ENCODE measurements around the gene PCSK6. TPM values are rescaled to one million over a fixed set of nuclear protein-coding genes. Genes with fewer than 3 reads are reported as not detected.

The PCSK6 gene
- total and polyA plus RNA-seq, 2 of the 8 experiments (the other 6 are each of a cell fraction or from before 2014, with no cell fraction given): 1.9 to 4.0 TPM

DNA sequence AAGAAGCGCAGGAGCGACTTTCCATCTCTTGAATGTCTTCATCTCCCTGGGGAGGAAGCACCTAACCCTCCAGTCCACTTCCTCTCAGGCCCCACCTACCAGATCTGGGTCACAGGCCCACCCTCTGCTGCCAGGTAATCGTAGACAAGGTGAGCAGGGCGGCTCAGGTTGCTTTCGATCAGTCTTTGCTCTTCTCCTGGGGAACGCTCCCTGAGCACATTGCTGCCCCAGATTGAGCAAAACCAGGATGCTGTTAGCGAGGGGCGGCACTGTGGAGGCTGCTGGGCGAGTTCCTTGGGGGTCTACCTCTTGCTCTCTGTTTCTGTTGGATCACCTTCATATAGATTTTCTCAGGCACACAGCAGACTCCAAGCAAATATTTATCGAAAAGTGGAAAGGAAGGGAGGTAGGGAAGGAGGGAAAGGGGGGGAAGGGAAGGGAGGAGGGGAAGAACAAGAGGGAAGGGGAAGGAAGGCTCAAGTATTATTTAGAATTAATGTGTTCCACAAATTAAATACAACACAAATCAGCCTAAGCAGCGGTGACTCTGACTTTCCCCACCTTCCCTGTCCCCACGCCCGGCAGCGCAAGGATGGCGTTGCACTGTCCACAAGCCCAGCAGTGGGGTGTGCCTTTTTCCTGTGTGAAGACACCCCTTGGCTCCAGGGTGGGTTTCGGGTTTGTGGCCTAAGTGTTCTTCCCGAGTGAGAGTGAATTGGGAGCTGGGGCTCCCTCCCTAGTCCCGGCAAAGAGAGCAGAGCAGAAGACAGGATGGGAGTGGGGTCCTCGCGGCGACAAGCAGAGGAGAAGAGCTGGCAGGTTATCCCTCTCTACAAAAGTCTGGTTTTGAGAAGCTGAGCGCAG, 6.1 kb upstream of the PCSK6 start (continued):
- TF ChIP-seq, protein P1, sequence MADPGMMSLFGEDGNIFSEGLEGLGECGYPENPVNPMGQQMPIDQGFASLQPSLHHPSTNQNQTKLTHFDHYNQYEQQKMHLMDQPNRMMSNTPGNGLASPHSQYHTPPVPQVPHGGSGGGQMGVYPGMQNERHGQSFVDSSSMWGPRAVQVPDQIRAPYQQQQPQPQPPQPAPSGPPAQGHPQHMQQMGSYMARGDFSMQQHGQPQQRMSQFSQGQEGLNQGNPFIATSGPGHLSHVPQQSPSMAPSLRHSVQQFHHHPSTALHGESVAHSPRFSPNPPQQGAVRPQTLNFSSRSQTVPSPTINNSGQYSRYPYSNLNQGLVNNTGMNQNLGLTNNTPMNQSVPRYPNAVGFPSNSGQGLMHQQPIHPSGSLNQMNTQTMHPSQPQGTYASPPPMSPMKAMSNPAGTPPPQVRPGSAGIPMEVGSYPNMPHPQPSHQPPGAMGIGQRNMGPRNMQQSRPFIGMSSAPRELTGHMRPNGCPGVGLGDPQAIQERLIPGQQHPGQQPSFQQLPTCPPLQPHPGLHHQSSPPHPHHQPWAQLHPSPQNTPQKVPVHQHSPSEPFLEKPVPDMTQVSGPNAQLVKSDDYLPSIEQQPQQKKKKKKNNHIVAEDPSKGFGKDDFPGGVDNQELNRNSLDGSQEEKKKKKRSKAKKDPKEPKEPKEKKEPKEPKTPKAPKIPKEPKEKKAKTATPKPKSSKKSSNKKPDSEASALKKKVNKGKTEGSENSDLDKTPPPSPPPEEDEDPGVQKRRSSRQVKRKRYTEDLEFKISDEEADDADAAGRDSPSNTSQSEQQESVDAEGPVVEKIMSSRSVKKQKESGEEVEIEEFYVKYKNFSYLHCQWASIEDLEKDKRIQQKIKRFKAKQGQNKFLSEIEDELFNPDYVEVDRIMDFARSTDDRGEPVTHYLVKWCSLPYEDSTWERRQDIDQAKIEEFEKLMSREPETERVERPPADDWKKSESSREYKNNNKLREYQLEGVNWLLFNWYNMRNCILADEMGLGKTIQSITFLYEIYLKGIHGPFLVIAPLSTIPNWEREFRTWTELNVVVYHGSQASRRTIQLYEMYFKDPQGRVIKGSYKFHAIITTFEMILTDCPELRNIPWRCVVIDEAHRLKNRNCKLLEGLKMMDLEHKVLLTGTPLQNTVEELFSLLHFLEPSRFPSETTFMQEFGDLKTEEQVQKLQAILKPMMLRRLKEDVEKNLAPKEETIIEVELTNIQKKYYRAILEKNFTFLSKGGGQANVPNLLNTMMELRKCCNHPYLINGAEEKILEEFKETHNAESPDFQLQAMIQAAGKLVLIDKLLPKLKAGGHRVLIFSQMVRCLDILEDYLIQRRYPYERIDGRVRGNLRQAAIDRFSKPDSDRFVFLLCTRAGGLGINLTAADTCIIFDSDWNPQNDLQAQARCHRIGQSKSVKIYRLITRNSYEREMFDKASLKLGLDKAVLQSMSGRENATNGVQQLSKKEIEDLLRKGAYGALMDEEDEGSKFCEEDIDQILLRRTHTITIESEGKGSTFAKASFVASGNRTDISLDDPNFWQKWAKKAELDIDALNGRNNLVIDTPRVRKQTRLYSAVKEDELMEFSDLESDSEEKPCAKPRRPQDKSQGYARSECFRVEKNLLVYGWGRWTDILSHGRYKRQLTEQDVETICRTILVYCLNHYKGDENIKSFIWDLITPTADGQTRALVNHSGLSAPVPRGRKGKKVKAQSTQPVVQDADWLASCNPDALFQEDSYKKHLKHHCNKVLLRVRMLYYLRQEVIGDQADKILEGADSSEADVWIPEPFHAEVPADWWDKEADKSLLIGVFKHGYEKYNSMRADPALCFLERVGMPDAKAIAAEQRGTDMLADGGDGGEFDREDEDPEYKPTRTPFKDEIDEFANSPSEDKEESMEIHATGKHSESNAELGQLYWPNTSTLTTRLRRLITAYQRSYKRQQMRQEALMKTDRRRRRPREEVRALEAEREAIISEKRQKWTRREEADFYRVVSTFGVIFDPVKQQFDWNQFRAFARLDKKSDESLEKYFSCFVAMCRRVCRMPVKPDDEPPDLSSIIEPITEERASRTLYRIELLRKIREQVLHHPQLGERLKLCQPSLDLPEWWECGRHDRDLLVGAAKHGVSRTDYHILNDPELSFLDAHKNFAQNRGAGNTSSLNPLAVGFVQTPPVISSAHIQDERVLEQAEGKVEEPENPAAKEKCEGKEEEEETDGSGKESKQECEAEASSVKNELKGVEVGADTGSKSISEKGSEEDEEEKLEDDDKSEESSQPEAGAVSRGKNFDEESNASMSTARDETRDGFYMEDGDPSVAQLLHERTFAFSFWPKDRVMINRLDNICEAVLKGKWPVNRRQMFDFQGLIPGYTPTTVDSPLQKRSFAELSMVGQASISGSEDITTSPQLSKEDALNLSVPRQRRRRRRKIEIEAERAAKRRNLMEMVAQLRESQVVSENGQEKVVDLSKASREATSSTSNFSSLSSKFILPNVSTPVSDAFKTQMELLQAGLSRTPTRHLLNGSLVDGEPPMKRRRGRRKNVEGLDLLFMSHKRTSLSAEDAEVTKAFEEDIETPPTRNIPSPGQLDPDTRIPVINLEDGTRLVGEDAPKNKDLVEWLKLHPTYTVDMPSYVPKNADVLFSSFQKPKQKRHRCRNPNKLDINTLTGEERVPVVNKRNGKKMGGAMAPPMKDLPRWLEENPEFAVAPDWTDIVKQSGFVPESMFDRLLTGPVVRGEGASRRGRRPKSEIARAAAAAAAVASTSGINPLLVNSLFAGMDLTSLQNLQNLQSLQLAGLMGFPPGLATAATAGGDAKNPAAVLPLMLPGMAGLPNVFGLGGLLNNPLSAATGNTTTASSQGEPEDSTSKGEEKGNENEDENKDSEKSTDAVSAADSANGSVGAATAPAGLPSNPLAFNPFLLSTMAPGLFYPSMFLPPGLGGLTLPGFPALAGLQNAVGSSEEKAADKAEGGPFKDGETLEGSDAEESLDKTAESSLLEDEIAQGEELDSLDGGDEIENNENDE (IDR thresholded peaks at IDR 0.05; ENCODE audit: insufficient replicate concordance, low read length): no peak
- no peak for TF ChIP-seq TAF1 (IDR thresholded peaks at IDR 0.05; ENCODE audit: low read depth, low read length)
- no peak for TF ChIP-seq CHD1 (IDR thresholded peaks at IDR 0.05; ENCODE audit: low read depth, low read length)
- TF ChIP-seq, protein P2, sequence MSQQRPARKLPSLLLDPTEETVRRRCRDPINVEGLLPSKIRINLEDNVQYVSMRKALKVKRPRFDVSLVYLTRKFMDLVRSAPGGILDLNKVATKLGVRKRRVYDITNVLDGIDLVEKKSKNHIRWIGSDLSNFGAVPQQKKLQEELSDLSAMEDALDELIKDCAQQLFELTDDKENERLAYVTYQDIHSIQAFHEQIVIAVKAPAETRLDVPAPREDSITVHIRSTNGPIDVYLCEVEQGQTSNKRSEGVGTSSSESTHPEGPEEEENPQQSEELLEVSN (IDR thresholded peaks at IDR 0.05): no peak
- no peak for TF ChIP-seq SRF (IDR thresholded peaks at IDR 0.05; ENCODE audit: low read depth, low read length)
- no peak for TF ChIP-seq SIN3A (conservative IDR thresholded peaks at IDR 0.05 in 1 of 2, IDR thresholded peaks at IDR 0.05 in 1 of 2; ENCODE audit: low read depth in 1 of 2, low read length in 2 of 2)
- TF ChIP-seq EGR1 (IDR thresholded peaks at IDR 0.05; ENCODE audit: borderline replicate concordance, low read depth, low read length): no peak
- no peak for TF ChIP-seq EZH2 (IDR thresholded peaks at IDR 0.05; ENCODE audit: low read depth, low read length, severe bottlenecking)

Data from H1 (cell line).